Measurements from ENCODE around the gene CEP112. TPM values are rescaled to one million over a fixed set of nuclear protein-coding genes. Genes with fewer than 3 reads are reported as not detected.

The CEP112 gene
- total RNA-seq, 4 donors from 2014 or later: 0.53 to 41.3 (median 5.7) TPM

DNA sequence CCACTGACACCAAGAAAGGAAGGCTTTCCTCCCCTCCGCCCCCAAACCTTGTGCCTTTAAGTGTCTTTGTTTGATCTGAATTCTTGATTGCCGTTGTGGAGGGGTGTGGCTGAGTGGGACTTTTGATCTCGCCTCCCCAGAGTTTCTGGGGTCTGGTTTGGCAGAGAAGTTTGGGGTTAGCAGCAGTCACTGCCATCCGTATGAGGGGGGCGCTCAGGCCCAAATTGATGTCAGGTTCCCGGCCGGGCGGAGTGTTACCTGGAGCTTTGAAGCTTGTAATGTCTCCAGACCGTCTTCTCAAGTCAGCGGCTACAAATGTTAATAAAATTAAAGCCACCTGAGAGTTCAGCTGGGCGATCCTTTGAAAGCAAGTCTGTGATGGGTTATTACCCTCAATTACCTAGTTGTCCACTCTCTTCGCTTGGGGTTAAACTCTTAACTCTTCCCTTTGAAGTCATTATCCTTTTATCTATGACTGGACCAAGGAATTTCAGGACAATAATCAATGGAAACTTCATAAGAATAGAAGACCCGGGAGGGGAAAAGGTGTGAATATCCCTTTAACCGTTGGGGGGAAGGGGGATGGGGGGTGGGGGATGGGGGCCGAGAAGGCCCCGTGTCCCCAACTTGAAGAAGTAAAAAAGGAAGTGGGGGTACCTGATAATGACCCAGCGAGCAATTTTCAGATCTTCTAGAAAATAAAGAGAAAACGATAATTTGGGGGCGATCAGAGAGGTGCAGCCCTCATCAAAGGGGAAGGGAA, 598.7 kb downstream of the CEP112 start:
- H3K36me3 ChIP-seq: no peaks in the 10 kb centered on the region
- no peak for TF ChIP-seq POLR2A (IDR thresholded peaks at IDR 0.05)
- TF ChIP-seq, protein P1, sequence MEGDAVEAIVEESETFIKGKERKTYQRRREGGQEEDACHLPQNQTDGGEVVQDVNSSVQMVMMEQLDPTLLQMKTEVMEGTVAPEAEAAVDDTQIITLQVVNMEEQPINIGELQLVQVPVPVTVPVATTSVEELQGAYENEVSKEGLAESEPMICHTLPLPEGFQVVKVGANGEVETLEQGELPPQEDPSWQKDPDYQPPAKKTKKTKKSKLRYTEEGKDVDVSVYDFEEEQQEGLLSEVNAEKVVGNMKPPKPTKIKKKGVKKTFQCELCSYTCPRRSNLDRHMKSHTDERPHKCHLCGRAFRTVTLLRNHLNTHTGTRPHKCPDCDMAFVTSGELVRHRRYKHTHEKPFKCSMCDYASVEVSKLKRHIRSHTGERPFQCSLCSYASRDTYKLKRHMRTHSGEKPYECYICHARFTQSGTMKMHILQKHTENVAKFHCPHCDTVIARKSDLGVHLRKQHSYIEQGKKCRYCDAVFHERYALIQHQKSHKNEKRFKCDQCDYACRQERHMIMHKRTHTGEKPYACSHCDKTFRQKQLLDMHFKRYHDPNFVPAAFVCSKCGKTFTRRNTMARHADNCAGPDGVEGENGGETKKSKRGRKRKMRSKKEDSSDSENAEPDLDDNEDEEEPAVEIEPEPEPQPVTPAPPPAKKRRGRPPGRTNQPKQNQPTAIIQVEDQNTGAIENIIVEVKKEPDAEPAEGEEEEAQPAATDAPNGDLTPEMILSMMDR (IDR thresholded peaks at IDR 0.05): no peak
- DNase-seq: no peak
- no peaks in the 10 kb centered on the region for H3K9me3 ChIP-seq
- H3K4me1 ChIP-seq: peaks cover 0 to 13% (median 2%) of the 10 kb centered on the region in 4 donors
- H3K4me3 ChIP-seq: no peak overlapping the region
- H3K27ac ChIP-seq: no peak overlapping the region
- no peaks in the 10 kb centered on the region for H3K27me3 ChIP-seq

DNA sequence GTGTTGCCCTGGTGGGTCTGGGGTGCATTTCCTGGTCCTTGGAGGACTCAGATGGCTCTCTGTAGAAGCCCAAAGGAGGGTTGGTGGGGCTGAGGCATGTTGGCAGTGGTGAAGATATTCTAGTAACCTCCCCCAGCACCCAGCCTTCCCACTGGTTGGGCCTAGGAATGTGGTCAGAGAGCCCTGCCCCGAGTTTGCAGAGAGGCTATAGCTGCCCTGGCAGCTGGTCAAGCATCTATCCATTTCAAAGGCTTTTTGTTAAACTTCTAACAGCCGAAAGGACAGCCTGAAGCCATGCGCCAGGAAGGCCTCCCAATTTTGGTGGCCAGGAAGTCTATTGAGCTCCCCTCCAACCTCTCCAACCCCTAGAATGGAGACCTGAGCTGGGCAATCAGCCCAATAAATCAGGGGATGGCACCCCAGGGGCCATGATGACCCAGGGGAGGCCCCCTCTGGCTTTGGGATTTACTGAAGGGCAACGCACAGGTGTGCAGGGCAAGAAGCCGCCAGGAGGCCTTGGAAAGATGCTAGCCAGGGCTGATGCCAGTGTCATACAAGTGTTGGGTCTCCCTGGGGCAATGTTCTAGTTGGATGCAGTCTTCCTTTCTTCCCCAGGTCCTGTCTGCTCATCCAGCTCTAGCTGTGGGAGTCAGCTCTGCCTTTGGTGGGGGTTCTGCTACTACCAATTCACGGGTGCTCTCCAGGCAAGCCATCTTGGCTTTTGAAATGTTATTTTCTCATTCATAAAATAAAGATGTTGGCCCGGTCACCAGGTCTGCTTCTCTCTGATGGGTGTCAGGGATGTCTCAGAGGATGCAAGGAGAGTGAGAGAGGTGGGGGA, 599.6 kb downstream of the CEP112 start:
- Histone ChIP-seq H3K27me3 (no peaks in the 10 kb centered on the region), H3K27ac (no peak overlapping the region), H3K36me3 (no peaks in the 10 kb centered on the region), H3K4me1 (peaks cover 0 to 23% (median 2%) of the 10 kb centered on the region in 4 donors), H3K4me3 (no peak overlapping the region), H3K9me3 (no peaks in the 10 kb centered on the region)
- TF ChIP-seq, protein P1 (IDR thresholded peaks at IDR 0.05): no peak
- no peak for TF ChIP-seq POLR2A (IDR thresholded peaks at IDR 0.05)
- DNase-seq: no peak

DNA sequence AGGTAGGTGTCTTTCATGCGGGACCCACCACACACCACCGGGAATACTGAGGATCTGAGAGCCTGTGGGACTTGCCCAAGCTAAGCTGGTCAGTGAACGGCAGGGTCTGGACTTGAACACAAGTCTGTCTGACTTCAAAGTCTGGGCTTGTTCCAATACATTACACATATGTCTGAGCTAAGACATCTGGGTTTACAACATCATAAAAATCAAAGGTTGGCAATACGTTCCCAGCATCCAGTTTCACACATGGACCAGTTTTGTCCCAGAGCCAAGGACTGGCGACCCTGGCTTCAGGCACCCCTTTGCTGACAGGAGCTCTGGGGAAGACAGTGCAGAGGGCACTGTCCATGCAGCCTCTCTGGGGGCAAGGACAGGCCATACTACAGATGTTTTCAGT, 602.6 kb downstream of the CEP112 start:
- peaks cover 0 to 21% (median 2%) of the 10 kb centered on the region in 4 donors for H3K4me1 ChIP-seq
- H3K27me3 ChIP-seq: no peaks in the 10 kb centered on the region
- no peaks in the 10 kb centered on the region for H3K9me3 ChIP-seq
- H3K4me3 ChIP-seq: no peak overlapping the region
- DNase-seq: peak in 1 of 3 donors; percentile 57
- no peaks in the 10 kb centered on the region for H3K36me3 ChIP-seq
- peak overlapping the region in 2 of 4 donors; percentile 63 to 65 for H3K27ac ChIP-seq
- TF ChIP-seq, protein P1 (IDR thresholded peaks at IDR 0.05): no peak
- no peak for TF ChIP-seq POLR2A (IDR thresholded peaks at IDR 0.05)

DNA sequence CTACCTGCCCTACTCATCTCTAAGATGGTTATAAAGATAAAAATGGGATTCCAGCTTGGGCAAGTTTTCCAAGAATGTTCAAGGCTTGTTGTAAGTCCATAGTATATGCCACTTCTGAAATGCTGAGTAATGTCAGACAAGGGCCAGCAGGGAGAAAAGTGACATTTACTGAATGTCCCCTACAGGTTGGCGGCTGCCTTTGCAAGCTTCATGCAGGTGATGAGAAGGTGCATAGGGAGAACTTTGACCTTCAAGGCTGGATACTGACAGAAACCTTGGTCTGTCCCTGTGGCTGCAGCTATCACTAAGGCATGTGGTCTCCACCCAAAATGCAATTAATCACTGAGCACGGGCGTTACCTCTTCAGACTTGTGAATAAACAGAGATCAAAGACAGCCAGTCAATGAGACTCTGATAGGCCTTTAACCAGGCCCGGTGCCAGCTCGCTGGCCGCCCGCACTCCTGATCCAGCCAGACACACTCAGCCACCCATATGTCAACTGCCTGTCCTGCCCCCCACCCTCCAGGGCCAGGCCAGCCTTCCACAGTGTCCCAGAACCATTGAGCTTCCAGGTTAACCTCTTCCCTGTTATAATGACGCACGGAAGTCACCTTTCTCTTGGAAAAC, 603.6 kb downstream of the CEP112 start:
- no peaks in the 10 kb centered on the region for H3K36me3 ChIP-seq
- H3K4me1 ChIP-seq: peaks cover 0 to 19% (median 2%) of the 10 kb centered on the region in 4 donors
- no peak overlapping the region for H3K4me3 ChIP-seq
- TF ChIP-seq POLR2A (IDR thresholded peaks at IDR 0.05): no peak
- TF ChIP-seq, protein P1 (IDR thresholded peaks at IDR 0.05): peak in 3 of 6 experiments; percentile 84 to 94 (median 93)
- no peaks in the 10 kb centered on the region for H3K27me3 ChIP-seq
- H3K27ac ChIP-seq: peak overlapping the region in 3 of 4 donors; percentile 57 to 65 (median 63)
- peak in 2 of 3 donors; percentile 88 to 90 for DNase-seq
- no peaks in the 10 kb centered on the region for H3K9me3 ChIP-seq

DNA sequence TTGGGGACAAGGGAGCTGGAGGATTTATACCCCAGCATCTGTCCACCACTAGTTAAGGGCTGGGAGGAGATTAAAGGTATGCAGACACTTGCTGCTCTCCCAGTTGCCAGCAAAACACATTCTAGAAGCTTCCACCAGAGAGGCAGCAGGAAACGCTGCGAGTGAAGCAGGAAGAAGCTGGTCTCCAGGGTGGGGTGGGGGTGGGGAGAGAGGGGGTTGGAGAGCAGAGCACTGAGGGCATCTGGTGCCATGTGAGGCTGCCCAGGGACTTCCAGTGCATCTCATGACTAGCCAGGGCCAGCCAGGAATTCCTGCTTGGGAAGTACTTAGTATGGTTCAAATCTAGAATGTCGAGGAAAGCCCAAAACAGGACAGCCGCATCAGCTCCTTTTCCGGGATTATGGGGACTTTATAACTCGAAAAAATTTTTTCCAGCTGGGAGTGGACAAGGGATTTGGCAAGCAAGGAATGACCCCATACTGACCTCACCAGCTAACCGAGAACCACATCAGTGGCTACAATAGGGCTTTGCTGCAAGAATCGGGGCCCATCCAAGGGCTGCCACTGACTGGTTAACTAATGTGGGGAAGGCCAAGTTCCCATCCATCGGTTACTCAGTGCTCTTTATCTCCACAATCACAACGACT, 604.3 kb downstream of the CEP112 start:
- Histone ChIP-seq H3K27ac (peak overlapping the region in 2 of 4 donors; percentile 6 to 63), H3K4me3 (no peak overlapping the region), H3K4me1 (peaks cover 0 to 19% (median 2%) of the 10 kb centered on the region in 4 donors), H3K36me3 (no peaks in the 10 kb centered on the region), H3K9me3 (no peaks in the 10 kb centered on the region), H3K27me3 (no peaks in the 10 kb centered on the region)
- TF ChIP-seq POLR2A (IDR thresholded peaks at IDR 0.05): no peak
- TF ChIP-seq, protein P1 (IDR thresholded peaks at IDR 0.05): no peak
- peak in 1 of 3 donors; percentile 49 for DNase-seq
